ENCODE data around the gene IVD.

Gene IVD

GRCh38 chr15:40439461-40439959, 33.9 kb downstream of the IVD start:
- Histone ChIP-seq H3K4me3 (peak overlapping the region; percentile 99), H3K27ac (no peak overlapping the region)
- TF ChIP-seq CTCF (IDR thresholded peaks at IDR 0.05) = no peak
- DNase-seq (ENCODE audit: low spot score) = no peak

GRCh38 chr15:40439960-40440742, 34.6 kb downstream of the IVD start:
- no peak for TF ChIP-seq CTCF (IDR thresholded peaks at IDR 0.05)
- H3K4me3 ChIP-seq = peak overlapping the region; percentile 99
- DNase-seq (ENCODE audit: low spot score) = no peak
- peak overlapping the region in 1 of 2 donors; percentile 82 for H3K27ac ChIP-seq

- H3K4me3 ChIP-seq = peak within 1 kb of the TSS; percentile 99
- peak within 1 kb of the TSS; percentile 65 to 82 for H3K27ac ChIP-seq
- TF ChIP-seq CTCF (IDR thresholded peaks at IDR 0.05) = no peak
- DNase-seq (ENCODE audit: low spot score) = peak; percentile 97
Observed at GRCh38 chr15:40440743-40441564, 35.4 kb downstream of the IVD start, which contains the start of gene BAHD1. BAHD1 (plus strand) TSS chr15:40440953; CDS start chr15:40458465, 17,512 bp downstream.

- no peak for TF ChIP-seq CTCF (IDR thresholded peaks at IDR 0.05)
- no peak for DNase-seq (ENCODE audit: low spot score)
- peak overlapping the region; percentile 23 to 82 for H3K27ac ChIP-seq
- peak overlapping the region; percentile 99 for H3K4me3 ChIP-seq
Observed at GRCh38 chr15:40441565-40442531, 36.3 kb downstream of the IVD start.

GRCh38 chr15:40443255-40443654, 37.7 kb downstream of the IVD start:
- Histone ChIP-seq H3K27ac (no peak overlapping the region), H3K4me3 (no peak overlapping the region)
- no peak for TF ChIP-seq CTCF (IDR thresholded peaks at IDR 0.05)
- DNase-seq (ENCODE audit: low spot score) = no peak

- no peak overlapping the region for H3K27ac ChIP-seq
- no peak for DNase-seq (ENCODE audit: low spot score)
- TF ChIP-seq CTCF (IDR thresholded peaks at IDR 0.05) = no peak
- no peak overlapping the region for H3K4me3 ChIP-seq
Observed at GRCh38 chr15:40443846-40444245, 38.3 kb downstream of the IVD start.
